ENCODE data around the gene PMPCB. TPM values are rescaled to one million over a fixed set of nuclear protein-coding genes. Genes with fewer than 3 reads are reported as not detected.
A peak's percentile ranks its signal among the peaks of the same experiment; 100 is the strongest.
"Not testable (repeated sequence)": the region's sequence is repeated elsewhere in the genome, so short reads cannot be mapped to it uniquely, and the experiment has no call there.

The PMPCB gene
- total RNA-seq, 4 donors from 2014 or later: 20.6 to 64.6 (median 46.3) TPM

DNA sequence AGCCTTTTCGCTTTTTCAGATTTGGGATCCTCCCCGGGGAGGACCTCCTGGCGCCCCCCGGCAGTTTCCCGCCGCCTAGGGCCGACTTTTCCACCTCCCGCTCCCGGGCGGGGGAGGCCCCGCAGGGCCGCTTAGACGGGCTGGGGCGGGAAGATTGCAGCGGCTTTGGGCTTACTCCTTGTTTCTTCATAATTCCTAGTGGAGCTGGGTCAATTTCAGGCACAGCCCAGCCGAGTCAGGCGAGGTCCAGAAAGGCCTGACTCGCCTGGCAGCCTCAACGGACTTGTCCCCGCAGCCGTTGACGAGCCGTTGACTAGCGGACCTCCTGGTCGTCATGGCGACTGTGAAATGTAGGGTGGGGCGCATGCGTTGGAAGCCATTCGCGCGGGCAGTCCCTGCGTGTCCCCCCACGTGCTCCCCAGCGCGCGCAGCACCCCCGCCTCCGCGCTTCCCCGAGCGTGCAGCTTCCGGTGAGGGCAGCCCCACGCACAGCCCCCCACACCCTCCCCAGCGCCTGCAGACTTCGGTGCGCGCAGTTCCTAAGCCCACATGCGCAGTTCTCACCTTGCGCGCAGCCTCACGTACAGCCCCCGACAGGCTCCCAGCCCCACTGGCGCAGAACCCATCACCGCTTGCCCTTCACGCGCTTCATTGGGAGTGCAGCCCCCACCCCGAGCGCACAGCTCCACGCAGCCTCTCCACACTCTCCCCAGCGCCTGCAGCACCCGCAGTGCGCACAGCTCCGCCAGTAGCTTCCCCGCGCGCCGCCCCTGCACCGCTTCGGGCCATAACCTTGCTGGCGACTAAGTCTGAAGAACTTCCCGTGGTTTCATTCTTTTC, 17.1 kb upstream of the PMPCB start:
- H3K4me3 ChIP-seq: peak overlapping the region; percentile 34 to 67 (median 48)
- in situ Hi-C loops (cut with MboI; ENCODE audit: low pct_ligation_motif_present in 1 of 4, low pct_unique_long_range_greater_than_20kb in 1 of 4, low sequenced_read_pairs in 3 of 4): loop anchor here in 1 of 4 donors (25.0 kb wide), 1 partner anchor 193 kb away; the partner anchor contains the start of gene ARMC10
- 0 to 4% methylated on average over 17 to 48 of the region's 71 CpGs for WGBS, 2 donors (ENCODE audit: low coverage in 1 of 2)
- H3K9me3 ChIP-seq; intact Hi-C loops (cut with DNase I; ENCODE audit: low total_unique reads); H3K27me3 ChIP-seq; H3K36me3 ChIP-seq: not testable (repeated sequence)
- H3K27ac ChIP-seq: peak overlapping the region; percentile 38 to 74 (median 48)
- peaks cover 0 to 17% (median 9%) of the 10 kb centered on the region in 4 donors for H3K4me1 ChIP-seq
- DNase-seq: peak; percentile 77

DNA sequence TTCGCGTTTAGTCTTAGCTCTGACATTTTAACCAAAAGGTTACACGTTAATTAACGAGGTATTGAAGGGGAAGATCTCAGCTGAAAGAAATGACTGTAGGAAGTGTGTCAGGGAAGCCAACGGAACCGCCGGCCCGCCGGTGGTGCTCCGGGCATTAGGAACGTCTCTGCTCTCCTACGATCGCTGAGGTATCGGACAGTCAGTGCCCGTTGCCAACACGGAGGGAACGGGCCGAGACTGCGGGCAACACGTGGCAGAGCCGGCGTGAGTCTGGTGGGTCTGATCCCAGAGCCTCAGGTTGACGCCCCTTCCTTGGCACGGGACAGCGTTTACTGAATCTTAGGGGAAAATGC, 16.5 kb upstream of the PMPCB start:
- intact Hi-C loops (cut with DNase I; ENCODE audit: low total_unique reads); H3K36me3 ChIP-seq; H3K27me3 ChIP-seq; H3K9me3 ChIP-seq: not testable (repeated sequence)
- H3K27ac ChIP-seq: peak overlapping the region; percentile 38 to 74 (median 48)
- peaks cover 0 to 17% (median 9%) of the 10 kb centered on the region in 4 donors for H3K4me1 ChIP-seq
- peak; percentile 11 for DNase-seq
- in situ Hi-C loops (cut with MboI; ENCODE audit: low pct_ligation_motif_present in 1 of 4, low pct_unique_long_range_greater_than_20kb in 1 of 4, low sequenced_read_pairs in 3 of 4): loop anchor here in 1 of 4 donors (25.0 kb wide), 1 partner anchor 193 kb away; the partner anchor contains the start of gene ARMC10
- peak overlapping the region; percentile 34 to 67 (median 48) for H3K4me3 ChIP-seq
- 0 to 3% methylated on average over 2 to 21 of the region's 25 CpGs for WGBS, 2 donors (ENCODE audit: low coverage in 1 of 2)

DNA sequence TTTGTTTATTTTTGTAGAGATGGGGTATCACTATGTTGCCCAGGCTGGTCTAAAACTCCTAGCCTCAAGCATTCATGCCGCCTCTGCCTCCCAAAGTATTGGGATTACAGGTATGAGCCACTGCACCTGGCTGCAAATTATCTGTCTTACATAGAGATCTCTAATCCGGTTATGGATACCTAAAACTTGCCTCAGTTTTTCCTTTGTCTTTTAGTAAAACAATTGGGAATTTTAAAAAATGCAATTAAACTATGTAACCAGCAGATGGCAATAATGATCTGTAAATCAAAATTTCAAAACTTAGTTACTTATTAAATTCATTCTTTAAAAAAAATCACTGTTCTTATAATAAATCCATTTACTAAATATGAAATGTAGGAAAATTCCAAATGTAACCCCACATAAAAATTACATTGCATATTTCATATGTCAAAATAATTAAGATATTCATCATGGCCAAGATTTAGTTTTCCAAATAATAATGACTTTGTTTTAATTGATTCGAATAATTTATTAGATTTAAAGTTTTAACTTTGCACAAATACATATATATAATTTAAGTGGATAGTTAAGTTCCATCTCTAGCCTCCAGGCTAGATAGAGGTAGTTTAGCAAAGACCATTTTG, 14.3 kb upstream of the PMPCB start:
- peaks cover 0 to 17% (median 9%) of the 10 kb centered on the region in 4 donors for H3K4me1 ChIP-seq
- intact Hi-C loops (cut with DNase I; ENCODE audit: low total_unique reads); H3K27me3 ChIP-seq; H3K4me3 ChIP-seq; H3K27ac ChIP-seq; H3K9me3 ChIP-seq; DNase-seq; H3K36me3 ChIP-seq: not testable (repeated sequence)
- TF ChIP-seq, protein P1, sequence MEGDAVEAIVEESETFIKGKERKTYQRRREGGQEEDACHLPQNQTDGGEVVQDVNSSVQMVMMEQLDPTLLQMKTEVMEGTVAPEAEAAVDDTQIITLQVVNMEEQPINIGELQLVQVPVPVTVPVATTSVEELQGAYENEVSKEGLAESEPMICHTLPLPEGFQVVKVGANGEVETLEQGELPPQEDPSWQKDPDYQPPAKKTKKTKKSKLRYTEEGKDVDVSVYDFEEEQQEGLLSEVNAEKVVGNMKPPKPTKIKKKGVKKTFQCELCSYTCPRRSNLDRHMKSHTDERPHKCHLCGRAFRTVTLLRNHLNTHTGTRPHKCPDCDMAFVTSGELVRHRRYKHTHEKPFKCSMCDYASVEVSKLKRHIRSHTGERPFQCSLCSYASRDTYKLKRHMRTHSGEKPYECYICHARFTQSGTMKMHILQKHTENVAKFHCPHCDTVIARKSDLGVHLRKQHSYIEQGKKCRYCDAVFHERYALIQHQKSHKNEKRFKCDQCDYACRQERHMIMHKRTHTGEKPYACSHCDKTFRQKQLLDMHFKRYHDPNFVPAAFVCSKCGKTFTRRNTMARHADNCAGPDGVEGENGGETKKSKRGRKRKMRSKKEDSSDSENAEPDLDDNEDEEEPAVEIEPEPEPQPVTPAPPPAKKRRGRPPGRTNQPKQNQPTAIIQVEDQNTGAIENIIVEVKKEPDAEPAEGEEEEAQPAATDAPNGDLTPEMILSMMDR (IDR thresholded peaks at IDR 0.05): peak in 1 of 5 experiments; percentile 8
- in situ Hi-C loops (cut with MboI; ENCODE audit: low pct_ligation_motif_present in 1 of 4, low pct_unique_long_range_greater_than_20kb in 1 of 4, low sequenced_read_pairs in 3 of 4): loop anchor here in 1 of 4 donors (25.0 kb wide), 1 partner anchor 196 kb away; the partner anchor contains the start of gene ARMC10
- 50 to 57% methylated on average over 3 of the region's 3 CpGs for WGBS, 2 donors (ENCODE audit: low coverage in 1 of 2)

DNA sequence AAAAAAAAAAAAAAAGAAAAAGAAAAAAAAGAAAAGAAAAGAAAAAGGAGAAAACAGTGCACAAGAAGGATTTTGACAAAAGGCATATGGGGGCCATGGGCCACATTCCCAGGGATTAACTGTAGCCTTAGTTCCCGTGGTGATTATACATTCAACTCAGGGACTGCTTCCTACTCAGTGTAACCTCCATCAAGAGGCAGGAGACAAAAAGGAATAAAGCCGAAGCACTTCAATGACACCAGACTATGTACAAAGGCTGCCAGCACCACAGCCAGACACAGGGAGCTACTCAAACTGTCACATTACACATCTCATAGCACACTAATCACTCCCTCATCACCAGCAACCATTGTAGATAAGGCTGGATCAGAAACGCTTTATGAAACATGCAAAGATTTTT, 5.1 kb upstream of the PMPCB start:
- Histone ChIP-seq H3K9me3 (no peaks in the 10 kb centered on the region), H3K27me3 (peaks cover 5% of the 10 kb centered on the region), H3K27ac (no peak overlapping the region), H3K4me3 (no peak overlapping the region), H3K4me1 (peaks cover 0 to 7% (median 4%) of the 10 kb centered on the region in 4 donors), H3K36me3 (no peaks in the 10 kb centered on the region)
- intact Hi-C loops (cut with DNase I; ENCODE audit: low total_unique reads) (no loop called here), in situ Hi-C loops (cut with MboI; ENCODE audit: low pct_ligation_motif_present in 1 of 4, low pct_unique_long_range_greater_than_20kb in 1 of 4, low sequenced_read_pairs in 3 of 4) (loop anchor here in 1 of 4 donors (25.0 kb wide), 1 partner anchor 205 kb away; the partner anchor contains the start of gene ARMC10)
- TF ChIP-seq, protein P1 (IDR thresholded peaks at IDR 0.05): no peak
- TF ChIP-seq EP300 (IDR thresholded peaks at IDR 0.05; ENCODE audit: low read depth) (no peak), POLR2AphosphoS5 (IDR thresholded peaks at IDR 0.05) (no peak), POLR2A (IDR thresholded peaks at IDR 0.05) (no peak)
- DNase-seq: no peak
- 67 to 83% methylated on average over 3 of the region's 3 CpGs for WGBS, 2 donors (ENCODE audit: low coverage in 1 of 2)

DNA sequence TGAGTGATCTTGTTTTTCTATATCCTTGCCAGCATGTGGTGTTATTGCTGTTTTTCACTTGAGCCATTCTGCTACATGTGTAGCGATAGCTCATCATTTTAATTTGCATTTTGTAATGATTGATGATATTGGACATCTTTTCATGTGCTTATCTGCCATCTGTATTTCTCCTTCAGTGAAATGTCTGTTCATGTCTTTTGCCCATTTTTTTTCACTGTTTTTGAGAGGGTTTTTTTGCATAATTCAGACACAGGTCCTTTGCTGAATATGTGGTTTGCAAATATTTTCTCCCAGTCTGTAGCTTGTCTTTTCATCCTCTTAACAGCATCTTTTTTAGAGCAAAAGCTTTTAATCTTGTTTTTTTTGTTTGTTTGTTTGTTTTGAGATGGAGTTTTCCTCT, 3.7 kb upstream of the PMPCB start:
- TF ChIP-seq, protein P1 (IDR thresholded peaks at IDR 0.05): no peak
- TF ChIP-seq EP300 (IDR thresholded peaks at IDR 0.05; ENCODE audit: low read depth) (no peak), POLR2A (IDR thresholded peaks at IDR 0.05) (no peak), POLR2AphosphoS5 (IDR thresholded peaks at IDR 0.05) (no peak)
- H3K4me1 ChIP-seq: peaks cover 5 to 14% (median 12%) of the 10 kb centered on the region in 4 donors
- in situ Hi-C loops (cut with MboI; ENCODE audit: low pct_ligation_motif_present in 1 of 4, low pct_unique_long_range_greater_than_20kb in 1 of 4, low sequenced_read_pairs in 3 of 4): loop anchor here in 1 of 4 donors (25.0 kb wide), 1 partner anchor 206 kb away; the partner anchor contains the start of gene ARMC10
- 100% methylated on average over 1 of the region's 1 CpG for WGBS, 2 donors (ENCODE audit: low coverage in 1 of 2)
- H3K27ac ChIP-seq: no peak overlapping the region
- intact Hi-C loops (cut with DNase I; ENCODE audit: low total_unique reads): no loop called here
- no peaks in the 10 kb centered on the region for H3K9me3 ChIP-seq
- H3K27me3 ChIP-seq: peaks cover 5% of the 10 kb centered on the region
- no peak overlapping the region for H3K4me3 ChIP-seq
- DNase-seq: no peak
- no peaks in the 10 kb centered on the region for H3K36me3 ChIP-seq

Data from transverse colon (tissue), 4 donors.